Measurements from ENCODE around the gene EPHA3.

EPHA3 gene

GRCh38 chr3:89250742-89251141 lies 143.3 kb downstream of the EPHA3 start:
- H3K4me3 ChIP-seq (ENCODE audit: control insufficient read depth, low read depth, low read length) = no peak overlapping the region
- no peak for DNase-seq (ENCODE audit: low read depth)
- TF ChIP-seq CTCF (IDR thresholded peaks at IDR 0.05; ENCODE audit: control insufficient read depth, insufficient read depth, low read depth, low read length, missing control alignments) = no peak

- no peak for DNase-seq (ENCODE audit: low read depth)
- no peak for TF ChIP-seq CTCF (IDR thresholded peaks at IDR 0.05; ENCODE audit: control insufficient read depth, insufficient read depth, low read depth, low read length, missing control alignments)
- no peak overlapping the region for H3K4me3 ChIP-seq (ENCODE audit: control insufficient read depth, low read depth, low read length)
These were observed 144.6 kb downstream of the EPHA3 start for GRCh38 chr3:89252016-89252415.

- no peak overlapping the region for H3K4me3 ChIP-seq (ENCODE audit: control insufficient read depth, low read depth, low read length)
- TF ChIP-seq CTCF (IDR thresholded peaks at IDR 0.05; ENCODE audit: control insufficient read depth, insufficient read depth, low read depth, low read length, missing control alignments) = no peak
- no peak for DNase-seq (ENCODE audit: low read depth)
These were observed 145.4 kb downstream of the EPHA3 start for GRCh38 chr3:89252860-89253259.

GRCh38 chr3:89256395-89256794 lies 149.0 kb downstream of the EPHA3 start:
- TF ChIP-seq CTCF (IDR thresholded peaks at IDR 0.05; ENCODE audit: control insufficient read depth, insufficient read depth, low read depth, low read length, missing control alignments) = no peak
- no peak overlapping the region for H3K4me3 ChIP-seq (ENCODE audit: control insufficient read depth, low read depth, low read length)
- DNase-seq (ENCODE audit: low read depth) = no peak

DNA sequence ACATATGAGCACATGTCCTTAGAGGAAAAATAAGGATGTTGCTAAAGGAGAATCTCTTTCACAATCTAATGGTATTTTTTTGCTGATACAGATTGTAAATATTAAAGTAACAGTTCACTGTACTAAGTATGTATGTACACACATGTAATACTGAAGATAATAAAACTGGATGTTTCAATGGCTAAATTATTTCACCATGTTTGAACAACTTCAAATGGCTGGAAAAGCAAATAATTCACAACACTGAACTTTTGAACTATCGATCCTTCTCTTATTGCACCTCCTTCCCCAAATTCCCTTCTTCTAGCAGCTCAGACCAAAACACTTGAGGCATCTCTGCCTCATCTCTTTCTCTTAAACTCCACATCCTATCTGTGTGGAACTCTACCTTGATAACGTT lies 149.5 kb downstream of the EPHA3 start:
- H3K4me3 ChIP-seq (ENCODE audit: control insufficient read depth, low read depth, low read length) = no peak overlapping the region
- no peak for DNase-seq (ENCODE audit: low read depth)

GRCh38 chr3:89260721-89261120 lies 153.3 kb downstream of the EPHA3 start:
- DNase-seq (ENCODE audit: low read depth) = no peak
- no peak for TF ChIP-seq CTCF (IDR thresholded peaks at IDR 0.05; ENCODE audit: control insufficient read depth, insufficient read depth, low read depth, low read length, missing control alignments)
- H3K4me3 ChIP-seq (ENCODE audit: control insufficient read depth, low read depth, low read length) = no peak overlapping the region

More for the DNA sequence above, 149.5 kb downstream of the EPHA3 start:
- no peak for TF ChIP-seq CTCF (IDR thresholded peaks at IDR 0.05; ENCODE audit: control insufficient read depth, insufficient read depth, low read depth, low read length, missing control alignments)

GRCh38 chr3:89261673-89262072 lies 154.3 kb downstream of the EPHA3 start:
- no peak for TF ChIP-seq CTCF (IDR thresholded peaks at IDR 0.05; ENCODE audit: control insufficient read depth, insufficient read depth, low read depth, low read length, missing control alignments)
- H3K4me3 ChIP-seq (ENCODE audit: control insufficient read depth, low read depth, low read length) = no peak overlapping the region
- no peak for DNase-seq (ENCODE audit: low read depth)
